Measurements from ENCODE around the gene KRTAP20-1.

Gene KRTAP20-1

GRCh38 chr21:30625449-30626165, 9.4 kb downstream of the KRTAP20-1 start:
- Histone ChIP-seq H3K4me3 (replicated peaks; ENCODE audit: low read depth, low read length) (no peak overlapping the region), H3K27me3 (replicated peaks; ENCODE audit: control insufficient read depth, insufficient read depth, low read length) (no peaks in the 10 kb centered on the region), H3K36me3 (ENCODE audit: control insufficient read depth, insufficient read depth, low read length) (no peaks in the 10 kb centered on the region)
- no peak for TF ChIP-seq CTCF (IDR thresholded peaks at IDR 0.05; ENCODE audit: insufficient read depth, low read length, poor library complexity, severe bottlenecking)
- DNase-seq (ENCODE audit: extremely low read depth, insufficient read length), result no peak

GRCh38 chr21:30628109-30628508, 11.9 kb downstream of the KRTAP20-1 start:
- no peak for DNase-seq (ENCODE audit: extremely low read depth, insufficient read length)
- Histone ChIP-seq H3K4me3 (replicated peaks; ENCODE audit: low read depth, low read length) (no peak overlapping the region), H3K27me3 (replicated peaks; ENCODE audit: control insufficient read depth, insufficient read depth, low read length) (no peaks in the 10 kb centered on the region), H3K36me3 (ENCODE audit: control insufficient read depth, insufficient read depth, low read length) (no peaks in the 10 kb centered on the region)
- TF ChIP-seq CTCF (IDR thresholded peaks at IDR 0.05; ENCODE audit: insufficient read depth, low read length, poor library complexity, severe bottlenecking), result no peak

- no peaks in the 10 kb centered on the region for H3K36me3 ChIP-seq (ENCODE audit: control insufficient read depth, insufficient read depth, low read length)
- H3K27me3 ChIP-seq (replicated peaks; ENCODE audit: control insufficient read depth, insufficient read depth, low read length), result no peaks in the 10 kb centered on the region
- DNase-seq (ENCODE audit: extremely low read depth, insufficient read length), result no peak
- H3K4me3 ChIP-seq (replicated peaks; ENCODE audit: low read depth, low read length), result no peak overlapping the region
- no peak for TF ChIP-seq CTCF (IDR thresholded peaks at IDR 0.05; ENCODE audit: insufficient read depth, low read length, poor library complexity, severe bottlenecking)
These were observed 13.0 kb downstream of the KRTAP20-1 start for GRCh38 chr21:30629200-30629599.

- TF ChIP-seq CTCF (IDR thresholded peaks at IDR 0.05; ENCODE audit: insufficient read depth, low read length, poor library complexity, severe bottlenecking), result no peak
- DNase-seq (ENCODE audit: extremely low read depth, insufficient read length), result no peak
- no peak within 1 kb of the TSS for H3K4me3 ChIP-seq (replicated peaks; ENCODE audit: low read depth, low read length)
- H3K36me3 ChIP-seq (ENCODE audit: control insufficient read depth, insufficient read depth, low read length), result no peaks in the 10 kb centered on the region
- H3K27me3 ChIP-seq (replicated peaks; ENCODE audit: control insufficient read depth, insufficient read depth, low read length), result no peaks in the 10 kb centered on the region
These were observed 18.7 kb downstream of the KRTAP20-1 start, which contains the start of gene KRTAP20-2 for GRCh38 chr21:30634906-30635305. Gene KRTAP20-2 (plus strand): TSS chr21:30635206. CDS start chr21:30635264, 58 bp downstream.

GRCh38 chr21:30638686-30639085, 22.5 kb downstream of the KRTAP20-1 start:
- H3K36me3 ChIP-seq (ENCODE audit: control insufficient read depth, insufficient read depth, low read length), result no peaks in the 10 kb centered on the region
- no peak overlapping the region for H3K4me3 ChIP-seq (replicated peaks; ENCODE audit: low read depth, low read length)
- no peak for TF ChIP-seq CTCF (IDR thresholded peaks at IDR 0.05; ENCODE audit: insufficient read depth, low read length, poor library complexity, severe bottlenecking)
- no peak for DNase-seq (ENCODE audit: extremely low read depth, insufficient read length)
- no peaks in the 10 kb centered on the region for H3K27me3 ChIP-seq (replicated peaks; ENCODE audit: control insufficient read depth, insufficient read depth, low read length)

Measured in GM06990 (cell line).